ENCODE results near the gene OR8B3.
"Not testable (repeated sequence)": the region's sequence is repeated elsewhere in the genome, so short reads cannot be mapped to it uniquely, and the experiment has no call there.

The OR8B3 gene, protein sequence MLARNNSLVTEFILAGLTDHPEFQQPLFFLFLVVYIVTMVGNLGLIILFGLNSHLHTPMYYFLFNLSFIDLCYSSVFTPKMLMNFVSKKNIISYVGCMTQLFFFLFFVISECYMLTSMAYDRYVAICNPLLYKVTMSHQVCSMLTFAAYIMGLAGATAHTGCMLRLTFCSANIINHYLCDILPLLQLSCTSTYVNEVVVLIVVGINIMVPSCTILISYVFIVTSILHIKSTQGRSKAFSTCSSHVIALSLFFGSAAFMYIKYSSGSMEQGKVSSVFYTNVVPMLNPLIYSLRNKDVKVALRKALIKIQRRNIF
- total RNA-seq = 0 reads per million in 3 experiments

DNA sequence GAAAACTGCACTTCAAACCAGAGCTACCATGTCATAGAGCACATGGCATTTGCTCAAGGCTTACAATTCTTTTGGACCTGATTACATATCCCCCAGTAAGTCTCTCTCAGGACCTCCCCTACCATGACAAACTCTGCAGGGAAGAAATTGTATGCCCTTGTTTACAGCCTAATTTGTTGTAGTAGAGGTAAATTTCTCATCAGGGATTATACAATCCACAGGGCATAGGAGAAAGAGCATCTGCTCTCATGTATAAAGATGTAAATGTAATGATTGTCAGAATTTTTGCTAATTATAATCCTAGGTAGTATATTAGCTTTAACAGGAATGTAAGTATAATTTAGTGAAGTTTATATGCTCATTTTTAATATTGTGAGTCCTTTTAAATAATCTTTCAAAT, at the start of gene OR8B3:
Gene OR8B3 (minus strand): TSS at position 101 of the 400 bp plus-strand sequence. CDS start 1,673 bp downstream, outside the sequence.
- no peak for DNase-seq

- no peak for DNase-seq
Measured at GRCh38 chr11:124446916-124447315, 48.1 kb upstream of the OR8B3 start.

GRCh38 chr11:124445646-124446150, 46.9 kb upstream of the OR8B3 start, which contains the start of gene OR8B8:
OR8B8 (minus strand) TSS chr11:124445696; CDS start chr11:124441085, 4,611 bp downstream.
- DNase-seq = no peak

- DNase-seq = no peak
Measured at GRCh38 chr11:124442847-124443246, 44.0 kb upstream of the OR8B3 start.

DNA sequence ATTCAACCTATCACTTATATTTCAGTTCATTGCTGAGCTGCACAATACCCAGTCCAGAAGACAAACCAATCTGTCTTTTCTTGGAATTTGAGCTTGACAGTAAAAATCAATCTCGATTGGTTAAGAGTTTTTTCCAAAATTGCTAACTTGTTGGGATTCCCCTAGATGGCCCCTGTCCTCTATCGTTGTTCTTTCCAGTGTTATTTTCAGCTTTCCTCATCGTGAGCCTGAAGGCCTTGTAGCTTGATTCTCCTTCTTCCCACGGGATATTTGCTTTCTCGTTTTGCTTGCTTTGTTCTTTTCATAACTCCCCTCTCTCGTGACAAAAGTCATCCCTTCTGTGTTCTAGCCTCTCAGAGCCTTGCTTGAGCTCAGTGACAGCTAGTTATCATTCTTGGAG, 43.6 kb upstream of the OR8B3 start:
- no peak for DNase-seq

- no peak for DNase-seq
Measured at GRCh38 chr11:124441519-124441918, 42.7 kb upstream of the OR8B3 start.

DNA sequence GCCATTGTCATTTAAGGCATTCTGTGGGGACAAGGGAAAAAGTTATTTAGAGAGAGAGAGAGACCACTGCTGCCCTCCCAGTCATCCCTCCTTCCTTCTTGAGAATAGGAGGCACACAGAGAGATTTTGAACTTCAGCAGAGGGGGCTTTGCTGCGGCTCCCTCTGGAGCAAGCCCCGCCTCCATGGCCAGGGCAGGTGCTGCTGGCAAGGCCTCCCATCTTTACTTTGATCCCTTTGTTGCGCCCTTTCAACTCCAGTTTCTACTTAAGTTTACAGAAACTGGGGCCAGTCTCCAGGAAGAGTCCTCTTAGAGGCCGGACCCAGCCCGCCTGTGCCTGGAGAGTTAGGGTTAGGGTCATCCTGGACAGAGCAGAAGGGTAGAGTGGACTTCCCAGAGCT, 42.3 kb upstream of the OR8B3 start:
- no peak for DNase-seq

GRCh38 chr11:124440608-124441007, 41.8 kb upstream of the OR8B3 start:
- DNase-seq = no peak

GRCh38 chr11:124434699-124435098, 35.9 kb upstream of the OR8B3 start:
- no peak for DNase-seq

DNA sequence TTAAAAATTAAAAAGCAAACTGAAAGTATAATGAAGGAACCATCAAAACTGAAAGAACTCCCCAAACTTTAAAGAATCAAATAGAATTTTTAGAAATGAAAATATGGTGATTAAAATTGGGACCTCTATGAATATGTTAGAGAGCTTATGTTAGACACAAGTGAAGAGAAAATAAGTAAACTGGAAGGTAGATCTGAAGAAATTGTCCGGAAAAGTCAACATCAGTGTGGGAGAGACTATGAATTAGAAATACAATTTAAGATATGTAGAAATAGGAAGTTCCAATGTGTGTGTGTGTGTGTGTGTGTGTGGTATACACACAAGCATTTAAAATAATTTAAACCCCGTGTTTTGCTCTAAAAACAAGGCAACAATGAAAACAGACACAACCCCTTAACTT, 30.8 kb upstream of the OR8B3 start:
- no peak for DNase-seq

GRCh38 chr11:124424384-124424921, 25.6 kb upstream of the OR8B3 start, which contains the start of gene OR8B4:
OR8B4 (minus strand) TSS chr11:124424871; CDS start chr11:124424871, 0 bp downstream.
- DNase-seq = no peak

- DNase-seq = no peak
Measured at GRCh38 chr11:124421043-124421442, 22.2 kb upstream of the OR8B3 start.

GRCh38 chr11:124415356-124415923, 16.6 kb upstream of the OR8B3 start:
- DNase-seq = no peak

DNA sequence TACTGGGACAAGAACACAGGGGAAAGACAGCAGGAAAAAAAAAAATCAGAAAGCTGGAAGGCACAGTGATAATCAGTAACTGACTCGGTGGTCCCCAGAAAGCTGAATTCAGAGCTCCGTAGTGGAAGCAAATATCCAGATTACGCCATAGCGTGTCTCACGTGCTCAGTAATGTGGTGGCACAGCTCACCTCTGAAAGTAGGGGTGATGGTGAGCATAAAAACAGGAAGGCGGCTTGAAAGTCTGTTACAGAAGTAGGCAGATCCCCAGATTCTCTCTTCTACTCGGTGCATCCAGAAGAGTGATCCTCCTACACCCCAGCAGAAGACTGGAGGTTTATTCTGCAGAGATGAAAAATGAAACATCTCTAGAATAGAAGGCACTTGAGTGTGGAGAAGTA, 11.1 kb upstream of the OR8B3 start:
- no peak for DNase-seq

- no peak for DNase-seq
Measured at GRCh38 chr11:124405581-124405980, 6.8 kb upstream of the OR8B3 start.

DNA sequence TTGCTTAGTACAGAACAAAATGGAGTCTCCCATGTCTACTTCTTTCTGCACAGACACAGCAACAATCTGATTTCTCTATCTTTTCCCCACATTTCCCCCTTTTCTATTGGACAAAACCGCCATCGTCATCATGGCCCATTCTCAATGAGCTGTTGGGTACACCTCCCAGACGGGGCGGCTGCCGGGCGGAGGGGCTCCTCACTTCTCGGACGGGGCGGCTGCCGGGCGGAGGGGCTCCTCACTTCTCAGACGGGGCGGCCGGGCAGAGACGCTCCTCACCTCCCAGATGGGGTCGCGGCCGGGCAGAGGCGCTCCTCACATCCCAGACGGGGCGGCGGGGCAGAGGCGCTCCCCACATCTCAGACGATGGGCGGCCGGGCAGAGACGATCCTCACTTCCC, 4.4 kb upstream of the OR8B3 start:
- not testable (repeated sequence) for DNase-seq

GRCh38 chr11:124402326-124402922, 3.6 kb upstream of the OR8B3 start:
- no peak for DNase-seq

DNA sequence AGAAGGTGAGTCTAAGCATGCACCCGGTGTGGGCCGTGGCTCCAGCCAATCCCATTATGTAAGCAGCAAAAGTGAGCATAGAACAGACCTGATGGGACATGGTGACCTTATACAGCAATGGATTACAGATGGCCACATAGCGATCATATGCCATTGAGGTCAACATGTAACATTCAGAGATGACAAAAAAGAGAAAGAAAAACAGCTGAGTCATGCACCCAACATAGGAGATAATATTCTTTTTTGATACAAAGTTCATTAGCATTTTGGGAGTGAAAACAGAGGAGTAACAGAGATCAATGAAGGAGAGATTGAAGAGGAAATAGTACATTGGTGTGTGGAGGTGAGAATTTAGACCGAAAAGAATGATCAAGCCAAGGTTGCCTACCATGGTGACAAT, 2.0 kb downstream of the OR8B3 start:
- not testable (repeated sequence) for DNase-seq

DNA sequence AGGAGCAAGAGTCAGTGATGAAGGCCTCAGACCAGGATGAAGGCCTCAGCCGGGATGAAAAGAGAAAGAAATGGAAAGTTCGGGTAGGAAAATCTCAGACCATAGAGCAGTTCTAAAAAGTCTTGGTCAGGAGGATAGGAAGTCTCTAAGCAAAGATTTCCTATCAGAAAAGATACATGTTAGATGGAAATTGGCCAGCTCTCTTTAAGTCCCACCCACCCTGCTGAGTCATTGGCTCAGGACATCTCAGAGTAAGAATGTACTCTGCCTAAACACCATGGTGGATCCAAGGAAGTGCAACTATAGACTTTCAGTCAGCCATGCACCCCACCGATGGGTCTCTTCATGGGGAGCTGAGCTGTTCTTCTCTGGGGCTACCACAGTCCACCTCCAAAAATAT, 4.4 kb downstream of the OR8B3 start:
- DNase-seq = no peak

DNA sequence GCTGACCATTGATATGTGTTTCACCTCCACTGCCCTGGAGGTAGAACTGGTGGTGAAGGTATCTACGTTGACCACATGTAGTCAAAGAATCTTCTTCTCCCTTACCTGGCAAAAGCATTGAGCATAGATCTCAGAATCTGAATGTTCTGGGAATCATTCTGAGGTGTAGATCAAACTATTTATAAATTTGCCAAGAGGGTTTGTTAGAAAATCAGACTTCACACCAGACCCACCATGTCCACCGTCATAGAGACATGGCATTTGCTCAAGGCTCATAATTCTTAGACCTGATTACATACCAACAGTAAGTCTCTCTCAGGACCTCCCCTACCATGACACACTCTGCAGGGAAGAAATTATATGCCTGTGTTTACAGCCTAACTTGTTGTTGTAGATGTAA, 14.4 kb downstream of the OR8B3 start, which contains the start of gene OR8B2:
Gene OR8B2 (minus strand): TSS at position 101 of the 400 bp plus-strand sequence. CDS start 1,156 bp downstream, outside the sequence.
- DNase-seq = no peak

- not testable (repeated sequence) for DNase-seq
Measured at GRCh38 chr11:124382857-124383256, 16.0 kb downstream of the OR8B3 start.

GRCh38 chr11:124380585-124380984, 18.2 kb downstream of the OR8B3 start:
- DNase-seq = no peak

DNA sequence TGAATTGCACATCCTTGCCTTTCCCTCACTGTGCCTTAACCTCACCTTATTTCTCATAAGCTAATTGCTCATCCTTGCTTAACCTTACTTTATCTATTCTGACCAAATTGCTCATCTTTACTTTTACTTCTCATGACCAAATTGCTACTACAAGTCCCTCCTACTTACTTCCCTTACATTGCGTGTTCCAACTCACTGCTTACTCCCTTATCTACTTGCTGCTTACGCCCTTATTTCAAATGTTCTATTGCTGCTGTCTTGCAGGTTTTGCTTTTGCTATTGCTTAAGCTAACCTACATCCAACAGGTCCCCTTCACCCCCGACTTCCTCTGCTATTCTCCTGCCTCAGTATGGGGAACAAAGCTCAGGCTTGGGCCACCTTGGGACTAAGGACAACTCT, 22.5 kb downstream of the OR8B3 start:
- DNase-seq = no peak
